Panc1 (cell line): ENCODE results near the gene KCNQ1. TPM values are rescaled to one million over a fixed set of nuclear protein-coding genes. Genes with fewer than 3 reads are reported as not detected.

Experiments used
- ATAC-seq: fragments of 200-7000 bp; cut with Tn5 transposase; 2 replicates; pipeline ENCODE4 v1.9.1; 2020; ENCODE audit warnings: mild to moderate bottlenecking, moderate library complexity
- BruUV-seq: library from RNA; stranded (reverse); fragments of 400-500 nt; replicated peaks from 2 replicates; lab custom pipeline; 2021; lab: Mats Ljungman, UMichigan
- CTCF ChIA-PET: fragments of 300-600 bp; sonication (Branson Sonifier 250); formaldehyde crosslinking; loops from one replicate; lab custom pipeline; 2022; ENCODE audit warnings: antibody characterized with exemption; lab: Charles Lee
- POLR2A ChIA-PET: fragments of 300-600 bp; sonication (Branson Sonifier 250); formaldehyde crosslinking; loops from one replicate; lab custom pipeline; 2022; ENCODE audit warnings: antibody characterized with exemption; lab: Charles Lee
- DNase-seq: peaks from one replicate; pipeline ENCODE4 v3.0.0-alpha.2; 2010; ENCODE audit warnings: low read depth, low spot score
- H3K27ac ChIP-seq: 2 replicates; pipeline ENCODE4 v1.5.1; 2011; ENCODE audit warnings: mild to moderate bottlenecking, low read length, inconsistent platforms
- H3K27me3 ChIP-seq: fragments of 200-500 bp; sonication (Bioruptor generic); 2 replicates; pipeline ENCODE4 v1.6.0; 2014; ENCODE audit warnings: low read length, inconsistent platforms; ENCODE audit not compliant: control insufficient read depth, insufficient read depth
- H3K36me3 ChIP-seq: fragments of 200-500 bp; sonication (Bioruptor generic); 2 replicates; pipeline ENCODE4 v1.5.1; 2014; ENCODE audit warnings: inconsistent platforms, mild to moderate bottlenecking, low read length, moderate library complexity; ENCODE audit not compliant: control insufficient read depth, insufficient read depth
- H3K4me1 ChIP-seq: 2 replicates; pipeline ENCODE4 v1.5.1; 2011; ENCODE audit warnings: inconsistent platforms, mild to moderate bottlenecking, low read length, moderate library complexity; ENCODE audit not compliant: control insufficient read depth, insufficient read depth
- H3K4me3 ChIP-seq, 2 experiments: 2 replicates each; pipeline ENCODE4 v1.5.1; 2011 to 2012; ENCODE audit warnings: low read depth in 2 of 2, low read length in 2 of 2, mild to moderate bottlenecking in 2 of 2, inconsistent platforms in 1 of 2, moderate library complexity in 1 of 2
- H3K9me3 ChIP-seq: fragments of 200-500 bp; sonication (Bioruptor generic); 2 replicates; pipeline ENCODE4 v1.5.1; 2014; ENCODE audit warnings: low read depth, mild to moderate bottlenecking, inconsistent platforms, low read length, moderate library complexity; ENCODE audit not compliant: control insufficient read depth, insufficient read depth
- POLR2AphosphoS5 ChIP-seq: IDR thresholded peaks from 2 replicates; pipeline ENCODE4 v1.6.1; 2012; ENCODE audit warnings: mild to moderate bottlenecking, low read depth, low read length, moderate library complexity
- SIN3A ChIP-seq: IDR thresholded peaks from 2 replicates; pipeline ENCODE4 v1.6.1; 2012; ENCODE audit warnings: low read depth, mild to moderate bottlenecking, low read length, moderate library complexity, borderline replicate concordance; ENCODE audit not compliant: insufficient read depth
- TCF7L2 ChIP-seq: IDR thresholded peaks from 2 replicates; pipeline ENCODE4 v1.6.1; 2011; ENCODE audit warnings: mild to moderate bottlenecking, low read depth, low read length, inconsistent platforms
- in situ Hi-C: cut with HindIII; loops from 2 replicates; pipeline ENCODE4 v1.10.0; 2016; ENCODE audit warnings: low sequenced_read_pairs, low pct_unique_long_range_greater_than_20kb
- intact Hi-C: fragments of 100-400 bp; cut with micrococcal nuclease; formaldehyde crosslinking; loops from one replicate; pipeline ENCODE4 v1.10.0; 2022; ENCODE audit not compliant: unreplicated experiment
- total RNA-seq: library from RNA; stranded (reverse); gene quantifications from one replicate; pipeline ENCODE4 v1.2.1, GENCODE V29; 2021; ENCODE audit not compliant: unreplicated experiment
- TF ChIP-seq, protein P1 (sequence below): fragments of 450-650 bp; IDR thresholded peaks from 2 replicates; pipeline ENCODE4 v1.5.1; 2017; ENCODE audit warnings: mild to moderate bottlenecking
- TF ChIP-seq, protein P2 (sequence below), 2 experiments: IDR thresholded peaks; 2 replicates each; pipeline ENCODE4 v1.6.1; 2011 to 2012; ENCODE audit warnings: low read depth in 2 of 2, control low read depth in 1 of 2, low read length in 1 of 2, mild to moderate bottlenecking in 1 of 2, moderate library complexity in 1 of 2; ENCODE audit not compliant: insufficient read depth in 1 of 2

Gene KCNQ1
- total RNA-seq, 1 experiment from 2014 or later: 1.0 TPM

GRCh38 chr11:2685051-2685450 is 240.2 kb downstream of the KCNQ1 start:
- in situ Hi-C loops: no loop called here
- H3K27ac ChIP-seq: no peak overlapping the region
- intact Hi-C loops: no loop called here
- H3K27me3 ChIP-seq: no peaks in the 10 kb centered on the region
- ChIA-PET POLR2A (no interaction called here), CTCF (no interaction called here)
- H3K36me3 ChIP-seq: no peaks in the 10 kb centered on the region
- no peak overlapping the region for H3K4me3 ChIP-seq
- no TSS peak for BruUV-seq
- TF ChIP-seq TCF7L2: no peak
- TF ChIP-seq, protein P1, sequence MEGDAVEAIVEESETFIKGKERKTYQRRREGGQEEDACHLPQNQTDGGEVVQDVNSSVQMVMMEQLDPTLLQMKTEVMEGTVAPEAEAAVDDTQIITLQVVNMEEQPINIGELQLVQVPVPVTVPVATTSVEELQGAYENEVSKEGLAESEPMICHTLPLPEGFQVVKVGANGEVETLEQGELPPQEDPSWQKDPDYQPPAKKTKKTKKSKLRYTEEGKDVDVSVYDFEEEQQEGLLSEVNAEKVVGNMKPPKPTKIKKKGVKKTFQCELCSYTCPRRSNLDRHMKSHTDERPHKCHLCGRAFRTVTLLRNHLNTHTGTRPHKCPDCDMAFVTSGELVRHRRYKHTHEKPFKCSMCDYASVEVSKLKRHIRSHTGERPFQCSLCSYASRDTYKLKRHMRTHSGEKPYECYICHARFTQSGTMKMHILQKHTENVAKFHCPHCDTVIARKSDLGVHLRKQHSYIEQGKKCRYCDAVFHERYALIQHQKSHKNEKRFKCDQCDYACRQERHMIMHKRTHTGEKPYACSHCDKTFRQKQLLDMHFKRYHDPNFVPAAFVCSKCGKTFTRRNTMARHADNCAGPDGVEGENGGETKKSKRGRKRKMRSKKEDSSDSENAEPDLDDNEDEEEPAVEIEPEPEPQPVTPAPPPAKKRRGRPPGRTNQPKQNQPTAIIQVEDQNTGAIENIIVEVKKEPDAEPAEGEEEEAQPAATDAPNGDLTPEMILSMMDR: no peak
- TF ChIP-seq POLR2AphosphoS5: no peak
- no peak for TF ChIP-seq SIN3A
- TF ChIP-seq, protein P2, sequence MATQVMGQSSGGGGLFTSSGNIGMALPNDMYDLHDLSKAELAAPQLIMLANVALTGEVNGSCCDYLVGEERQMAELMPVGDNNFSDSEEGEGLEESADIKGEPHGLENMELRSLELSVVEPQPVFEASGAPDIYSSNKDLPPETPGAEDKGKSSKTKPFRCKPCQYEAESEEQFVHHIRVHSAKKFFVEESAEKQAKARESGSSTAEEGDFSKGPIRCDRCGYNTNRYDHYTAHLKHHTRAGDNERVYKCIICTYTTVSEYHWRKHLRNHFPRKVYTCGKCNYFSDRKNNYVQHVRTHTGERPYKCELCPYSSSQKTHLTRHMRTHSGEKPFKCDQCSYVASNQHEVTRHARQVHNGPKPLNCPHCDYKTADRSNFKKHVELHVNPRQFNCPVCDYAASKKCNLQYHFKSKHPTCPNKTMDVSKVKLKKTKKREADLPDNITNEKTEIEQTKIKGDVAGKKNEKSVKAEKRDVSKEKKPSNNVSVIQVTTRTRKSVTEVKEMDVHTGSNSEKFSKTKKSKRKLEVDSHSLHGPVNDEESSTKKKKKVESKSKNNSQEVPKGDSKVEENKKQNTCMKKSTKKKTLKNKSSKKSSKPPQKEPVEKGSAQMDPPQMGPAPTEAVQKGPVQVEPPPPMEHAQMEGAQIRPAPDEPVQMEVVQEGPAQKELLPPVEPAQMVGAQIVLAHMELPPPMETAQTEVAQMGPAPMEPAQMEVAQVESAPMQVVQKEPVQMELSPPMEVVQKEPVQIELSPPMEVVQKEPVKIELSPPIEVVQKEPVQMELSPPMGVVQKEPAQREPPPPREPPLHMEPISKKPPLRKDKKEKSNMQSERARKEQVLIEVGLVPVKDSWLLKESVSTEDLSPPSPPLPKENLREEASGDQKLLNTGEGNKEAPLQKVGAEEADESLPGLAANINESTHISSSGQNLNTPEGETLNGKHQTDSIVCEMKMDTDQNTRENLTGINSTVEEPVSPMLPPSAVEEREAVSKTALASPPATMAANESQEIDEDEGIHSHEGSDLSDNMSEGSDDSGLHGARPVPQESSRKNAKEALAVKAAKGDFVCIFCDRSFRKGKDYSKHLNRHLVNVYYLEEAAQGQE (IDR thresholded peaks at IDR 0.05; ENCODE audit: insufficient read depth in 1 of 2, low read depth in 2 of 2, low read length in 1 of 2): no peak
- no peaks in the 10 kb centered on the region for H3K4me1 ChIP-seq
- DNase-seq (no peak), ATAC-seq (no peak)
- H3K9me3 ChIP-seq: no peaks in the 10 kb centered on the region

DNA sequence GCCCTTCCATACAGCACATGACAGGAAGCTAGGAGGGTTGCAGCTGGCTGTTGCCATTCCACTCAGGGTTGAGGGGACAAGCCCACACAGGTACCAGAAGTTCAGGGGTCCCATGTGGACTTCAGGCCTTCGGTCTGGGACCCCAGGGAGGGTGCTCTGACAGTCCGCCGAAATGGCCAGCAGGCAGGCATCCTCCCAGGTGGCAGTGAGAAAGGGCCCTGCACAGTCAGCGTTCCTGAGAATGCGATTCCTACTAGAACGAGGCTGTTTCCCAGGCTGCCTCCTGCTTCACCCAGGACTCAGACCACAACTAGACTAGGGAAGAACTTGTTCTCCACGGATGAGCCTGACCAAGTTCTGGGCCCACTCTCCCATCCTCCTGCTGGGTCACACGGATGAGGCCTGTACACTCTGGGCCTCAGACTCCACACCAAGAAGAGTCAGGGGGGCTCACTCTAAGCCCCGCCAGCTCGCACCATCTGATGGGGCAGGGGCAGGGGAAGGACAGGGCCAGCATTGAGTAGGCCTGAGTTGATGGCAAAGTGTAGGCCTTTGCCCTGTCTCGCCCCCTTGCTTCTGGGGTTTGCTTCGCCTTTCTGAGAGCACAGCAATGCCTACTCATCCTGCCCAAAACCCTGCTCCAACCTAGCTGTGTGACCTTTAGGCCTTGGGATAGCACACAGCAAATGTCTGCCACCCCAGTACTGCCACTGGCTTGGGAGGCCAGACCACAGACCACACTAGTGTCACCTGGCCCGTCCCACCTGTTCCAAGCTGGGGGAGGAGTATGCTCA is 241.0 kb downstream of the KCNQ1 start:
- no peaks in the 10 kb centered on the region for H3K36me3 ChIP-seq
- in situ Hi-C loops (no loop called here), intact Hi-C loops (no loop called here)
- no TSS peak for BruUV-seq
- POLR2A ChIA-PET: no interaction called here
- TF ChIP-seq, protein P1: no peak
- TF ChIP-seq SIN3A (no peak), POLR2AphosphoS5 (no peak), TCF7L2 (no peak)
- TF ChIP-seq, protein P2 (IDR thresholded peaks at IDR 0.05; ENCODE audit: insufficient read depth in 1 of 2, low read depth in 2 of 2, low read length in 1 of 2): no peak
- no peak for ATAC-seq
- DNase-seq: no peak
- CTCF ChIA-PET: no interaction called here
- no peak overlapping the region for H3K27ac ChIP-seq
- H3K27me3 ChIP-seq: no peaks in the 10 kb centered on the region
- H3K4me3 ChIP-seq: no peak overlapping the region
- H3K4me1 ChIP-seq: no peaks in the 10 kb centered on the region
- no peaks in the 10 kb centered on the region for H3K9me3 ChIP-seq
